Adrenal gland (tissue), 12 donors: ENCODE results near the gene GLIS1. TPM values are rescaled to one million over a fixed set of nuclear protein-coding genes. Genes with fewer than 3 reads are reported as not detected.
"Not testable (repeated sequence)": the region's sequence is repeated elsewhere in the genome, so short reads cannot be mapped to it uniquely, and the experiment has no call there.

Experiments
- DNase-seq, 7 donors: peaks; one replicate each; pipeline ENCODE4 v3.0.0-alpha.2; 2019 to 2020
- H3K27ac ChIP-seq, 5 donors: fragments of 200-600 bp; sonication (generic) in 4 of 5; 1 replicate in 3 of 5; 2 replicates in 2 of 5; pipeline versions ENCODE4 v1.5.1 to v1.8.0; 2016 to 2020; ENCODE audit warnings: mild to moderate bottlenecking in 1 of 5
- H3K27me3 ChIP-seq: fragments of 200-600 bp; 2 replicates; pipeline ENCODE4 v1.8.0; 2021
- H3K36me3 ChIP-seq, 2 donors: fragments of 200-600 bp; replicated peaks in 1 of 2; 1 replicate in 1 of 2; 2 replicates in 1 of 2; pipeline versions ENCODE4 v1.5.1 to v1.8.0; 2018 to 2022
- H3K4me1 ChIP-seq, 2 donors: fragments of 200-600 bp; replicated peaks in 1 of 2; 1 replicate in 1 of 2; 2 replicates in 1 of 2; pipeline versions ENCODE4 v1.5.1 to v1.8.0; 2018 to 2021
- H3K4me3 ChIP-seq, 4 donors: fragments of 200-600 bp; sonication (generic) in 3 of 4; one replicate each; pipeline ENCODE4 v1.5.1; 2016 to 2018
- H3K9me3 ChIP-seq, 3 donors: fragments of 200-600 bp; sonication (generic) in 1 of 3; replicated peaks in 1 of 3; 1 replicate in 2 of 3; 2 replicates in 1 of 3; pipeline versions ENCODE4 v1.5.1 to v1.8.0; 2016 to 2021
- POLR2A ChIP-seq, 2 donors: fragments of 450-650 bp; IDR thresholded peaks; one replicate each; pipeline ENCODE4 v1.6.1; 2017; ENCODE audit warnings: antibody characterized with exemption in 2 of 2, mild to moderate bottlenecking in 2 of 2, moderate library complexity in 1 of 2
- WGBS, 4 donors: extraction: QIAGEN DNeasy Blood & Tissue Kit in 2 of 4; methylation state at CpG; one replicate each; pipeline versions ENCODE4 v1.1.5 to v1.1.7; 2013 to 2017; 5-methylcytosine and 5-hydroxymethylcytosine counted together
- intact Hi-C, 2 donors: fragments of 100-400 bp; cut with DNase I; formaldehyde crosslinking; loops; one replicate each; pipeline versions ENCODE4 v1.14.1 to v1.15.0; 2022 to 2023
- polyA plus RNA-seq, 3 donors: library from polyadenylated mRNA; stranded (reverse); fragments of 200-250 nt in 2 of 3; fragments of 350-450 nt in 1 of 3; fragmentation: Illumina TruSeq in 1 of 3; extraction: RNeasy Lipid Tissue Mini Kit (QIAGEN cat#74804) in 1 of 3; gene quantifications; one replicate each; pipeline ENCODE4 v1.2.3, GENCODE V29; 2013 to 2014
- total RNA-seq, 9 donors: library from RNA; depleted of rRNA in 4 of 9; stranded (reverse); fragments of >200 nt in 4 of 9; fragments of 120-200 nt in 1 of 9; fragmentation: NEBNext Ultra II Directional in 1 of 9; extraction: Animal tissue kit (Norgen Biotek cat#: 25700) in 1 of 9; gene quantifications; one replicate each; pipeline versions ENCODE4 v1.1.0 to v1.2.4, GENCODE V29; 2013 to 2023
- TF ChIP-seq, protein P1 (sequence below), 6 experiments: fragments of 450-650 bp in 4 of 6; fragments of 200-600 bp in 2 of 6; sonication (generic) in 1 of 6; IDR thresholded peaks; 1 replicate in 5 of 6; 2 replicates in 1 of 6; pipeline versions ENCODE4 v1.5.1 to v1.8.0; 2016 to 2021; ENCODE audit warnings: antibody characterized with exemption in 6 of 6, mild to moderate bottlenecking in 2 of 6, moderate library complexity in 1 of 6
- donor health status: healthy with polysubstance abuse.
- donor health status: Bipolar disorder and iron deficiency.
- donor health status: DM: yes; HTN: yes; CAD: no.
- donor health status: DM: no; HTN: no; CAD: no.
- donor health status: DM: no; HTN: no; CAD: no.
- donor health status: DM: yes; HTN: yes; CAD: no.

Gene GLIS1
- total and polyA plus RNA-seq, 12 donors, result 0.08 to 0.37 (median 0.14) TPM; not detected in 6

DNA sequence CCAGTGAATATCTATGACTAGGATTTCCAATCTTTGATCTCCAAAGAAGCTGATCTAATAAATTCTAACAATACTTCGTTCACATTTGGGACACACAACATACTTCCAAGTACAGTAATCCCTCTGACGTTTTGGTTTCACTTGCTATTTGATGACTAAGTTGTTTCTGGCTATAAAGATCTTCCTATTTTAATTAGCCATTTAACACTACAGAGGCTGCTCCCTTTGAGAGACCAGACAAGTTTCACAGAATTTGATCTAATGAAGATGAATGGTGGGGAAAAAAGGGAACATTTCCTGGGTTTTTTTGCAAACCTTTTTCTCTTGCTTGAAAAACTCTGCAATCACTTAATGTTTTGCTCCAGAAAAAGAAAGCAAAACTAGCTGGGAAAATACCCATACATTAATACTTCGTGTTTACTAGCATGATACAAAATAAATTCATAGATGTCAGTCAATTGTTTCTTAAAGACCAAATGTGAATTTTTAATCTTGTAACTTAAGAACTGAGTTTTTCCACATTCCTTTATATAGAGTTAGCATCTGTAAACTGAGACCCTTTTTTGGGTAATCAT is 28.0 kb upstream of the GLIS1 start:
- intact Hi-C loops, result no loop called here
- Histone ChIP-seq H3K36me3 (no peaks in the 10 kb centered on the region), H3K4me1 (peaks cover 0 to 13% of the 10 kb centered on the region in 2 donors), H3K27me3 (no peaks in the 10 kb centered on the region), H3K4me3 (peak overlapping the region in 1 of 4 donors; percentile 44), H3K9me3 (no peaks in the 10 kb centered on the region), H3K27ac (peak overlapping the region in 1 of 5 donors; percentile 18)
- TF ChIP-seq, protein P1, sequence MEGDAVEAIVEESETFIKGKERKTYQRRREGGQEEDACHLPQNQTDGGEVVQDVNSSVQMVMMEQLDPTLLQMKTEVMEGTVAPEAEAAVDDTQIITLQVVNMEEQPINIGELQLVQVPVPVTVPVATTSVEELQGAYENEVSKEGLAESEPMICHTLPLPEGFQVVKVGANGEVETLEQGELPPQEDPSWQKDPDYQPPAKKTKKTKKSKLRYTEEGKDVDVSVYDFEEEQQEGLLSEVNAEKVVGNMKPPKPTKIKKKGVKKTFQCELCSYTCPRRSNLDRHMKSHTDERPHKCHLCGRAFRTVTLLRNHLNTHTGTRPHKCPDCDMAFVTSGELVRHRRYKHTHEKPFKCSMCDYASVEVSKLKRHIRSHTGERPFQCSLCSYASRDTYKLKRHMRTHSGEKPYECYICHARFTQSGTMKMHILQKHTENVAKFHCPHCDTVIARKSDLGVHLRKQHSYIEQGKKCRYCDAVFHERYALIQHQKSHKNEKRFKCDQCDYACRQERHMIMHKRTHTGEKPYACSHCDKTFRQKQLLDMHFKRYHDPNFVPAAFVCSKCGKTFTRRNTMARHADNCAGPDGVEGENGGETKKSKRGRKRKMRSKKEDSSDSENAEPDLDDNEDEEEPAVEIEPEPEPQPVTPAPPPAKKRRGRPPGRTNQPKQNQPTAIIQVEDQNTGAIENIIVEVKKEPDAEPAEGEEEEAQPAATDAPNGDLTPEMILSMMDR (IDR thresholded peaks at IDR 0.05), result no peak
- no peak for TF ChIP-seq POLR2A (IDR thresholded peaks at IDR 0.05)
- no peak for DNase-seq
- 9 to 19% (median 16%) methylated on average over 3 of the region's 3 CpGs for WGBS, 4 donors

DNA sequence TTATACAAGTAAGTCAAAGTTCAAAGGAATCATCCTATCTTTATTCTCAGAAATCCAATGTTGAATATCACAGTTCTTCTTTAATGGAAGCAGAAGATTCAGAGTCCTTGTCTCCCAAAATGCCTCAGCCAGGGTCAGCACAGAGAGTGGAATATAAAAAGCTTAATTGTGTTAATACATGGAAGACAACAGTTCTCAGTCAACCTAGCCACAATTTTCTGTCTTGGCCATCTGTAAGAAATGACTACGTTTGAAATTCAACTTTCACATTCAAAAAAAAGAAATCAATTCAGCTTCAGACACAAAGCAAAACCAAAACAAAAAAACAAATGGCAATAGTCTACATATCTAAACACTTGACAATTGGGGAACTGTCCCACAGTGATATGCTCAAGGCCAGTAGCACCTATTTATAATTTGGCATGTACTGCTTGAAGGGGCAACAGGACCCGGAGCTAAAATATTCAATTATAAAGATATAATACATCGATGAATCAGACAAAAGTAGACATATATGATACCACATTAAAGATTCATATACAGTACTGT is 27.3 kb upstream of the GLIS1 start:
- no peaks in the 10 kb centered on the region for H3K36me3 ChIP-seq
- intact Hi-C loops, result no loop called here
- no peaks in the 10 kb centered on the region for H3K9me3 ChIP-seq
- DNase-seq, result no peak
- H3K27ac ChIP-seq, result peak overlapping the region in 1 of 5 donors; percentile 18
- H3K4me3 ChIP-seq, result peak overlapping the region in 1 of 4 donors; percentile 44
- WGBS, 4 donors, result 58 to 69% (median 64%) methylated on average over 3 of the region's 3 CpGs
- H3K4me1 ChIP-seq, result peaks cover 0 to 13% of the 10 kb centered on the region in 2 donors
- H3K27me3 ChIP-seq, result no peaks in the 10 kb centered on the region
- TF ChIP-seq POLR2A (IDR thresholded peaks at IDR 0.05), result no peak
- TF ChIP-seq, protein P1 (IDR thresholded peaks at IDR 0.05), result no peak

DNA sequence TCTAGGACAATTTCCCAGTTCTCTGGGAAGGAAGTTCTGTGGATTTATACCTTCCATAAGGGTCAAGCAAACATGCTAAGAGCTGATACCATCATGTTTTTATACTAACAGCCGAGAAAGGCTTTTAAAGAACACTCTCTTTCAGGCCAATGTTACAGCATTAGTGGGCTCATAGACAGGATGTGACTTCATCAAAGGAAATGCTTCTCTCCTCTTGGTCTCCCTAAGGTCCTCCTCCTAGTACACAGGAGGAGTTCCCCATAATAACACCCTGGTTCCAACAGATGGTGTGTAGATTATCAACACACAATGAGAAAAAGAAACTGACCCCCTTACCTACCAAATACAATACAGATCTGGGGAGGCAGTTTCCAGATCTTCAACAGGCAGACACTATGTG is 26.7 kb upstream of the GLIS1 start:
- Histone ChIP-seq H3K36me3 (no peaks in the 10 kb centered on the region), H3K9me3 (no peaks in the 10 kb centered on the region), H3K4me1 (peaks cover 0 to 13% of the 10 kb centered on the region in 2 donors), H3K27ac (no peak overlapping the region), H3K27me3 (no peaks in the 10 kb centered on the region), H3K4me3 (no peak overlapping the region)
- TF ChIP-seq POLR2A (IDR thresholded peaks at IDR 0.05), result no peak
- TF ChIP-seq, protein P1 (IDR thresholded peaks at IDR 0.05), result no peak
- intact Hi-C loops, result no loop called here
- no peak for DNase-seq
- 50 to 78% (median 77%) methylated on average over 1 of the region's 1 CpG for WGBS, 4 donors

DNA sequence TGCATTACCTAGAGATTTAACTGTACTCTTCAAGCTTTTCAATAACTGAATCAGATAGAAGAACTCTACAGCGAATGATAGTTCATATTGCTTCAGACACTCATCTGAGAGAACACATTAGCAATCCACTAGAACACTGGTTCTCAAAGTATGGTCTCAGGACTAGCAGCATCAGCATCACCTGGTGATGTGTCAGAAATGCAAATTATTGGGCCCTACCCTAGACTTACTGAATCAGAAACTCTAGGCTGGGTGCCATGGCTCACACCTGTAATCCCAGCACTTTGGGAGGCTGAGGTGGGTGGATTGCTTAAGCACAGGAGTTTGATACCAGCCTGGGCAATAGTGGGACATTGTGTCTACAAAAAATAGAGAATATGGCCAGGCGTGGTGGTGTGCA is 24.9 kb upstream of the GLIS1 start:
- no peak for DNase-seq
- WGBS, 4 donors, result 96 to 99% (median 96%) methylated on average over 2 of the region's 2 CpGs
- no peak overlapping the region for H3K4me3 ChIP-seq
- H3K27ac ChIP-seq, result no peak overlapping the region
- TF ChIP-seq POLR2A (IDR thresholded peaks at IDR 0.05), result no peak
- H3K9me3 ChIP-seq, result no peaks in the 10 kb centered on the region
- H3K36me3 ChIP-seq, result no peaks in the 10 kb centered on the region
- H3K27me3 ChIP-seq, result no peaks in the 10 kb centered on the region
- intact Hi-C loops, result no loop called here
- H3K4me1 ChIP-seq, result peaks cover 0 to 13% of the 10 kb centered on the region in 2 donors

DNA sequence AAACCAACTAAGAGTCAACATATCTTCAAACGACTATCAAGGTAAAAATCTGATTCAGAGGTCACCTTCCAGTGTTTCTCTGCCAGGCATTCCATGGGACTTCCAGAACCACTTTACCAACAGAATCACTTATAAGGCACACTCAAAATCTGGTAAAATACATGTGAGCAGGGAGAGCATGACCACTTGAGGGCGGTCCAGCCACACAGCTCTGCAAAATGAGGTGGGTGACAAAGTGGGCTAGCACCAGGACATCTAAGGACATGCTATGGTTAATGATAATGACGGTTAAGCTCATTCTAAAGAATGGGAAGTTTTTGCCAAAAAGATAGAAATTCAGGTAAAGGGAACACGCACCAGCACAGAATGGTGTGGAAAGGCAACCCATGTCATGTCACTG is 24.5 kb upstream of the GLIS1 start:
- no peaks in the 10 kb centered on the region for H3K27me3 ChIP-seq
- DNase-seq, result no peak
- no peak for TF ChIP-seq POLR2A (IDR thresholded peaks at IDR 0.05)
- TF ChIP-seq, protein P1 (IDR thresholded peaks at IDR 0.05), result no peak
- no peak overlapping the region for H3K27ac ChIP-seq
- H3K36me3 ChIP-seq, result no peaks in the 10 kb centered on the region
- intact Hi-C loops, result no loop called here
- 80 to 93% (median 86%) methylated on average over 4 of the region's 4 CpGs for WGBS, 4 donors
- H3K4me3 ChIP-seq, result no peak overlapping the region
- H3K4me1 ChIP-seq, result peaks cover 0 to 13% of the 10 kb centered on the region in 2 donors
- H3K9me3 ChIP-seq, result no peaks in the 10 kb centered on the region

DNA sequence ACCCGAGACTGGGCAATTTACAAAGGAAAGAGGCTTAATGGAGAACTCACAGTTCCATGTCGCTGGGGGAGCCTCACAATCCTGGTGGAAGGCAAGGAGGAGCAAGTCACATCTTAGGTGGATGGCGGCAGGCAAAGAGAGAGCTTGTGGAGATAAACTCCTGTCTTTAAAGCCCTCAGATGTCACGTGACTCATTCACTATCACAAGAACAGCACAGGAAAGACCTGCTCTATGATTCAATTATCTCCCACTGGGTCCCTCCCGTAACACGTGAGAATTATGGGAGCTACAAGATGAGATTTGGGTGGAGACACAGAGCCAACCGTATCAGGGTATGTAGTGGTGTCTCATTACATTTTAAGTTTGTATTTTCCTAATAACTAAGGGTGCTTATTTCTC is 21.5 kb upstream of the GLIS1 start:
- H3K36me3 ChIP-seq, H3K27me3 ChIP-seq, intact Hi-C loops, H3K9me3 ChIP-seq, DNase-seq, H3K4me3 ChIP-seq, H3K27ac ChIP-seq, H3K4me1 ChIP-seq: not testable (repeated sequence)
- WGBS, 4 donors, result 74 to 88% (median 83%) methylated on average over 7 of the region's 7 CpGs
